Measurements from ENCODE around the gene TTC39C.

The TTC39C gene

GRCh38 chr18:24000613-24001490 lies 13.7 kb upstream of the TTC39C start:
- DNase-seq (ENCODE audit: low read depth): no peak
- no peak overlapping the region for H3K4me3 ChIP-seq (ENCODE audit: control insufficient read depth, low read depth, low read length)
- TF ChIP-seq CTCF (IDR thresholded peaks at IDR 0.05; ENCODE audit: control insufficient read depth, insufficient read depth, low read depth, low read length, missing control alignments): no peak

GRCh38 chr18:24002479-24002878 lies 12.1 kb upstream of the TTC39C start:
- DNase-seq (ENCODE audit: low read depth): no peak
- no peak overlapping the region for H3K4me3 ChIP-seq (ENCODE audit: control insufficient read depth, low read depth, low read length)
- no peak for TF ChIP-seq CTCF (IDR thresholded peaks at IDR 0.05; ENCODE audit: control insufficient read depth, insufficient read depth, low read depth, low read length, missing control alignments)

- no peak overlapping the region for H3K4me3 ChIP-seq (ENCODE audit: control insufficient read depth, low read depth, low read length)
- DNase-seq (ENCODE audit: low read depth): no peak
- TF ChIP-seq CTCF (IDR thresholded peaks at IDR 0.05; ENCODE audit: control insufficient read depth, insufficient read depth, low read depth, low read length, missing control alignments): no peak
Observed at GRCh38 chr18:24003288-24003687, 11.3 kb upstream of the TTC39C start.

- TF ChIP-seq CTCF (IDR thresholded peaks at IDR 0.05; ENCODE audit: control insufficient read depth, insufficient read depth, low read depth, low read length, missing control alignments): no peak
- DNase-seq (ENCODE audit: low read depth): no peak
- no peak overlapping the region for H3K4me3 ChIP-seq (ENCODE audit: control insufficient read depth, low read depth, low read length)
Observed at GRCh38 chr18:24003903-24004640, 10.5 kb upstream of the TTC39C start.

- no peak overlapping the region for H3K4me3 ChIP-seq (ENCODE audit: control insufficient read depth, low read depth, low read length)
- DNase-seq (ENCODE audit: low read depth): no peak
- TF ChIP-seq CTCF (IDR thresholded peaks at IDR 0.05; ENCODE audit: control insufficient read depth, insufficient read depth, low read depth, low read length, missing control alignments): no peak
Observed at GRCh38 chr18:24006712-24007313, 7.7 kb upstream of the TTC39C start.

GRCh38 chr18:24009246-24009645 lies 5.3 kb upstream of the TTC39C start:
- no peak overlapping the region for H3K4me3 ChIP-seq (ENCODE audit: control insufficient read depth, low read depth, low read length)
- no peak for TF ChIP-seq CTCF (IDR thresholded peaks at IDR 0.05; ENCODE audit: control insufficient read depth, insufficient read depth, low read depth, low read length, missing control alignments)
- no peak for DNase-seq (ENCODE audit: low read depth)
